GM15510 (cell line): Measurements from ENCODE around the gene ABCC4.
A peak's percentile ranks its signal among the peaks of the same experiment; 100 is the strongest.

ENCODE experiments used
- POLR2A ChIP-seq: IDR thresholded peaks from 3 replicates; pipeline ENCODE4 v1.6.1; 2011; ENCODE audit warnings: borderline replicate concordance; ENCODE audit not compliant: insufficient read length; ENCODE audit errors: extremely low read depth

ABCC4 gene

GRCh38 chr13:95301183-95301967, at the start of gene ABCC4:
Gene ABCC4, minus strand, starts transcription at chr13:95301451. Its CDS starts 137 bp downstream, at chr13:95301314.
- peak; percentile 68 for TF ChIP-seq POLR2A

GRCh38 chr13:95349267-95349666, 48.0 kb upstream of the ABCC4 start:
- TF ChIP-seq POLR2A: no peak

GRCh38 chr13:95343944-95344343, 42.7 kb upstream of the ABCC4 start:
- no peak for TF ChIP-seq POLR2A

GRCh38 chr13:95341441-95341840, 40.2 kb upstream of the ABCC4 start:
- TF ChIP-seq POLR2A: no peak

GRCh38 chr13:95338905-95339304, 37.7 kb upstream of the ABCC4 start:
- no peak for TF ChIP-seq POLR2A

- no peak for TF ChIP-seq POLR2A
Measured at GRCh38 chr13:95337597-95337996, 36.3 kb upstream of the ABCC4 start.

GRCh38 chr13:95335667-95336066, 34.4 kb upstream of the ABCC4 start:
- TF ChIP-seq POLR2A: no peak

- no peak for TF ChIP-seq POLR2A
Measured at GRCh38 chr13:95328386-95328785, 27.1 kb upstream of the ABCC4 start.

GRCh38 chr13:95327190-95327589, 25.9 kb upstream of the ABCC4 start:
- no peak for TF ChIP-seq POLR2A

- no peak for TF ChIP-seq POLR2A
Measured at GRCh38 chr13:95326695-95327094, 25.4 kb upstream of the ABCC4 start.

- no peak for TF ChIP-seq POLR2A
Measured at GRCh38 chr13:95325485-95325884, 24.2 kb upstream of the ABCC4 start.

- no peak for TF ChIP-seq POLR2A
Measured at GRCh38 chr13:95323930-95324662, 22.8 kb upstream of the ABCC4 start.

- no peak for TF ChIP-seq POLR2A
Measured at GRCh38 chr13:95319551-95320274, 18.5 kb upstream of the ABCC4 start.

- TF ChIP-seq POLR2A: no peak
Measured at GRCh38 chr13:95317039-95317989, 16.1 kb upstream of the ABCC4 start.
